NB4 (cell line): Measurements from ENCODE around the gene CACNA1B.

Source experiments
- DNase-seq: peaks from one replicate; pipeline ENCODE4 v3.0.0; 2010; ENCODE audit warnings: low read depth
- H3K4me3 ChIP-seq: one replicate; pipeline ENCODE4 v1.5.1; 2011; ENCODE audit warnings: mild to moderate bottlenecking, low read depth, low read length, moderate library complexity
- MYC ChIP-seq: IDR thresholded peaks from 2 replicates; pipeline ENCODE4 v1.6.1; 2011; ENCODE audit warnings: low read depth, low read length
- POLR2A ChIP-seq: IDR thresholded peaks from 2 replicates; pipeline ENCODE4 v1.6.1; 2011; ENCODE audit warnings: mild to moderate bottlenecking; ENCODE audit not compliant: insufficient read length; ENCODE audit errors: extremely low read depth
- TF ChIP-seq, protein P1 (sequence below): IDR thresholded peaks from one replicate; pipeline ENCODE4 v1.5.1; 2012; ENCODE audit warnings: low read depth, low read length
- TF ChIP-seq, protein P2 (sequence below): IDR thresholded peaks from 2 replicates; pipeline ENCODE4 v1.6.1; 2011; ENCODE audit warnings: low read depth, low read length

Gene CACNA1B

DNA sequence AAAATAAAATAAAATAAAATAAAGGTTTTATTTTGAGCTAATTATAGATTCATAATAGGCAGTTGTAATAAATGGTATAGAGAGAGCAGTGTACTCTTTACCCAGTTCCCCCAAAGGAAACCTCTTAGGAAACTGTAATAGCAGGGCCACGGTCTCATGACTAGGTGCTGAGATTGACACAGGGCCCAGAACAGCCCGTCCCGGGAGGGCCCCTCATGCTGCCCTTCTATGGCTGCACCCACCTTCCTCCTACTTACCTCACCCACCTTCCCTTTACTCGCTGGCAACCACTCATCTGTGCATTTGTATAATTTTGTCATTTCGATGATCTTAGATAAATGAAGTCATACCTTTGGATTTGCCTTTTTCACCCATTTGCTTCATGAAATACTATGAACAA lies 16.1 kb downstream of the CACNA1B start:
- H3K4me3 ChIP-seq, result no peak overlapping the region
- DNase-seq, result no peak
- TF ChIP-seq POLR2A (no peak), MYC (no peak)
- TF ChIP-seq, protein P1, sequence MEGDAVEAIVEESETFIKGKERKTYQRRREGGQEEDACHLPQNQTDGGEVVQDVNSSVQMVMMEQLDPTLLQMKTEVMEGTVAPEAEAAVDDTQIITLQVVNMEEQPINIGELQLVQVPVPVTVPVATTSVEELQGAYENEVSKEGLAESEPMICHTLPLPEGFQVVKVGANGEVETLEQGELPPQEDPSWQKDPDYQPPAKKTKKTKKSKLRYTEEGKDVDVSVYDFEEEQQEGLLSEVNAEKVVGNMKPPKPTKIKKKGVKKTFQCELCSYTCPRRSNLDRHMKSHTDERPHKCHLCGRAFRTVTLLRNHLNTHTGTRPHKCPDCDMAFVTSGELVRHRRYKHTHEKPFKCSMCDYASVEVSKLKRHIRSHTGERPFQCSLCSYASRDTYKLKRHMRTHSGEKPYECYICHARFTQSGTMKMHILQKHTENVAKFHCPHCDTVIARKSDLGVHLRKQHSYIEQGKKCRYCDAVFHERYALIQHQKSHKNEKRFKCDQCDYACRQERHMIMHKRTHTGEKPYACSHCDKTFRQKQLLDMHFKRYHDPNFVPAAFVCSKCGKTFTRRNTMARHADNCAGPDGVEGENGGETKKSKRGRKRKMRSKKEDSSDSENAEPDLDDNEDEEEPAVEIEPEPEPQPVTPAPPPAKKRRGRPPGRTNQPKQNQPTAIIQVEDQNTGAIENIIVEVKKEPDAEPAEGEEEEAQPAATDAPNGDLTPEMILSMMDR, result no peak
- TF ChIP-seq, protein P2, sequence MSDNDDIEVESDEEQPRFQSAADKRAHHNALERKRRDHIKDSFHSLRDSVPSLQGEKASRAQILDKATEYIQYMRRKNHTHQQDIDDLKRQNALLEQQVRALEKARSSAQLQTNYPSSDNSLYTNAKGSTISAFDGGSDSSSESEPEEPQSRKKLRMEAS, result no peak

DNA sequence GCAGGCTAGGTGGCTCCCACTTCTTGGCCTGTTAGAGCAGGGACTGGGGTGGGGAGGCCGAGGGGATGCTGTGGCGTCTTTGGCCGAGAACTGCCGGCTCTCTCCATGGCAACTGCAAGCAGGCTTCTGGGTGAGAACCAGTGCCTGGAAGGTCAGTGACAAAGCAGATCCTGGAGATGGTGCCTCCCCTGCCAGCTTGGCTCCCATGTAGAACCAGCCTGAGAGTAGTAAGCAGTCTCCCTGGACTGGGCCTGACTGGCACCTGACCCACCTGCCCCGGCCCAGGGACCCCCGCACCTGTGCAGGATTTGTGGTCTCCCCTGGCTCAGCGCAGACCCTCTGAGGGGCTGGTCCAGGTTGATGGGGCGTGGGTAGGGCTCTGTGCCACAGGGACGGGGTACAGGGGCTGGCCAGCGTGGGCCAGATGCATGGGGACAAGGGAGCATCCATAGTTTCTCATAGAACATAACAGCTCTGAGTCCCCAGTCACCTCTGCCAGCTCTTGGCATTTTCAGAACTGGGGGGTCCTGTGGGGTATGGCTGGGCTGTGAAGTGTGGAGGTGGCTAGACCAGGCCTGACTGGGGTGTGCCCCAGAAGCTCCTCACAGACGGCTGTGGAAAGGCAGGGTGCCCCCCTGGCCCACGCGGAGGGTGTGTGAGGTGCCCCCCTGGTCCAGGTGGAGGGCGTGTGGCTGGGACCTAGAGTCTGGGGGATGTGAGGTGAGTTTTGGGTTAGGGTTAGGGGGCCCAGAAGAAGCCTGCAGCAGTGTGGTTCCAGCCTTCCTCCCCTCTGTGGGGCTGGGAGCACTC lies 22.2 kb downstream of the CACNA1B start:
- no peak for DNase-seq
- TF ChIP-seq MYC (no peak), POLR2A (no peak)
- TF ChIP-seq, protein P1, result no peak
- TF ChIP-seq, protein P2, result no peak
- H3K4me3 ChIP-seq, result no peak overlapping the region

DNA sequence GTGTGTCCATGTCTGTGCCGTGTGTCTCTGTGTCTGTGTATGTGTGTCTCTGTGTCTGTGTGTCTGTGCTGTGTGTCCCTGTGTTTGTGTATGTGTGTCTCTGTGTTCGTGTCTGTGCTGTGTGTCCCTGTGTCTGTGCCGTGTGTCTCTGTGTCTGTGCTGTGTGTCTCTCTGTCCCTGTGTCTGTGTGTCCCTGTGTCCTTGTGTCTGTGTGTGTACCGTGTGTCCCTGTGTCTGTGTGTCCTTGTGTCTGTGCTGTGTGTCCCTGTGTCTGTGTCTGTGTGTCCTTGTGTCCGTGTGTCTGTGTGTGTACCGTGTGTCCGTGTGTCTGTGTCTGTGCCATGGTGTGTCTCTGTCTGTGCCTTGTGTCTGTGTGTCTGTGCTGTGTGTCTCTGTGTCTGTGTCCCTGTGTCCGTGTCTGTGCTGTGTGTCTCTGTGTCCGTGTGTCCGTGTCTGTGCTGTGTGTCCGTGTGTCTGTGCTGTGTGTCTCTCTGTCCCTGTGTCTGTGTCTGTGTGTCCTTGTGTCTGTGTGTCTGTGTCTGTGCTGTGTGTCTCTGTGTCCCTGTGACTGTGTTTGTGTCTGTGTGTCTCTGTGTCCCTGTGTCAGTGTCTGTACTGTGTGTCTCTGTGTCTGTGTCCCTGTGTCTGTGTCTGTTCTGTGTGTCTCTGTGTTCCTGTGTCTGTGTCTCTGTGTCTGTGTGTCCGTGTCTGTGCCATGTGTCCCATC lies 23.2 kb downstream of the CACNA1B start:
- H3K4me3 ChIP-seq, result no peak overlapping the region
- no peak for DNase-seq
- TF ChIP-seq POLR2A, result no peak
- TF ChIP-seq, protein P1, result no peak
- no peak for TF ChIP-seq MYC
- TF ChIP-seq, protein P2, result no peak

DNA sequence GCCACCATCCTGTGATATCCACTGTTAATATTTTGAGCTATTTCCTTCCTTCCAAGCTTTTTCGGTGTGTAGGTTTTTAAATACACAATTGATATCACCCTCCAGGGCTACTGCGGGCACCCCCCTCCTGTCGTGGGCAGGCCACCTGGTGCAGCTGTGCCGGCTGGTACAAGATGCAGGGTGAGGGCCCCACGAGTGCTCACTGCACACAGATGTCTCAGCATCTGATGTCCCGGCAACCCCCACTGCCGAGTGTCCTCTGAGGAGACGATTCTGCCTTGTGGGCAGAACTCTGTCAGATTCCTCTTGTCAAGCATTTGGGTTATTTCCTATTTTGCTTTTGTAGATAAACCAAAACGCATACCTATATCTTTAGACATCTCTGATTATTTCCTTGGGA lies 25.1 kb downstream of the CACNA1B start:
- no peak for TF ChIP-seq MYC
- TF ChIP-seq, protein P1, result no peak
- TF ChIP-seq, protein P2, result no peak
- TF ChIP-seq POLR2A, result no peak
- no peak for DNase-seq
- no peak overlapping the region for H3K4me3 ChIP-seq

DNA sequence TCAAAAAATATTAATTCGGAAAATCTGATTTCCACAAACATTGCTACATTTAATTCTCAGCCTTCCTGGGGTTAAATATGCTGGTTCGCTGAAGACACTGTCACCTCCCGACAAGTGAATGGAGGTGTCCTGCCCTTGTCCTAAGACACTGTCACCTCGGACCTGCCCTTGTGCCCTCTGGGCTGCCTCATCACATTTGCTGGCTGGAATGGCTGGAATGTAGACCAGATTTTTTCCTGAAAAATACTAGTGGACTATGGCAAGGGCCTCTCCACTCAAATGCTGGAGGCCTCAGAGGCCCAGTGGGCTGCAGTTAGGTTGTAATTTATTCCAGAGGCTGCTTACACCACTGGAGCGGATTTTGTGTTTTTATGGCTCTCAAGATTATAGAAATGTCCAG lies 28.2 kb downstream of the CACNA1B start:
- no peak overlapping the region for H3K4me3 ChIP-seq
- DNase-seq, result no peak
- TF ChIP-seq, protein P1, result no peak
- no peak for TF ChIP-seq MYC
- TF ChIP-seq, protein P2, result no peak
- no peak for TF ChIP-seq POLR2A
